HG03103 (cell line): Measurements from ENCODE around the gene FAM110D.

Experiments
- ATAC-seq: cut with Tn5 transposase; IDR thresholded peaks from one replicate; pipeline ENCODE4 v1.9.1; 2021; ENCODE audit warnings: low read depth; ENCODE audit not compliant: unreplicated experiment

FAM110D gene

DNA sequence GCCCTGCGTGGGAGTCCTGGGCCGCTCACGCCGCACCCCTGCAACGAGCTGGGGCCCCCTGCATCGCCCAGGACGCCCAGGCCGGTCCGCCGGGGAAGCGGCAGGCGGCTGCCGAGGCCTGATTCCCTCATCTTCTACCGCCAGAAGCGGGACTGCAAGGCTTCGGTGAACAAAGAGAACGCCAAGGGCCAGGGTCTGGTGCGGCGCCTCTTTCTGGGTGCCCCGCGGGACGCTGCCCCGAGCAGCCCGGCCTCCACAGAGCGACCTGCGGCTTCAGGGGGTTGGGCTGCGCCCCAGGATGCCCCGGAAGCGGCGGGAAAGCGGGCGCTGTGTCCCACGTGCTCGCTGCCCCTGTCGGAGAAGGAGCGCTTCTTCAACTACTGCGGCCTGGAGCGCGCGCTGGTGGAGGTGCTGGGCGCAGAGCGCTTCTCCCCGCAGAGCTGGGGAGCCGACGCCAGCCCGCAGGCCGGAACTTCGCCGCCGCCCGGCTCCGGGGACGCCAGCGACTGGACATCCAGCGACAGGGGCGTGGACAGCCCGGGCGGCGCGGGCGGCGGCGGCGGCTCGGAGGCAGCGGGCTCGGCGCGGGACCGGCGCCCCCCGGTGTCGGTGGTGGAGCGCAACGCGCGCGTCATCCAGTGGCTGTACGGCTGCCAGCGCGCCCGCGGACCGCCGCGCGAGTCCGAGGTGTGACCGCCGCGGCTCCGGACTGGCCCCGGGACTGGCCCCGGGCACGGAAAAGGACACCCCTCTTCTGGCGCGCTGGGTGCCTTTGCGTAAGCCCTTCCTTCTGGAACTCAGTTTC, 2.7 kb downstream of the FAM110D start:
- ATAC-seq: no peak

DNA sequence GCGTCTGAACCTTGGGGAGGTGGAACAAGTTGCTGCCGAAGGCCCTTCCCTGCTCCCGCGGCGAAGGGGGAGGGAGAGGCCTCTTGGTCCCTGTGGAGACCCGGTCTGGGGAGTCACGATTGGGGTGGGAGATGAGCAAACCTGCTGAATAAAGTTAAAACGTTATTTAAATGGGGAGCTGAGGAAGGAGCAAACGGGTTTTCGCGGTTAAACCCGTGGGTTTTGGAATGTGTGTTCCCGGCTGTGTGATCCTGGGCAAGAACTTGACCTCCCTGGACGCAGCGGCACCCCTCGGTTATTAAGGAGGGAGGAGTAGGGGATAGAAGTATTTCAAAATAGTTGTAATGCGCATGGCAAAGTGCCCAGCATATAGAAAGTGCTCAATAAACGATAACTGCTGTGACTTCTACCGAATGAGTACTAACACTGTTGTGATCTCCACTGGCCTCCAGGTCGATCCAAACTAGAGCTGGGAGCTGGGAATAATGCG, 3.4 kb downstream of the FAM110D start:
- ATAC-seq: no peak

DNA sequence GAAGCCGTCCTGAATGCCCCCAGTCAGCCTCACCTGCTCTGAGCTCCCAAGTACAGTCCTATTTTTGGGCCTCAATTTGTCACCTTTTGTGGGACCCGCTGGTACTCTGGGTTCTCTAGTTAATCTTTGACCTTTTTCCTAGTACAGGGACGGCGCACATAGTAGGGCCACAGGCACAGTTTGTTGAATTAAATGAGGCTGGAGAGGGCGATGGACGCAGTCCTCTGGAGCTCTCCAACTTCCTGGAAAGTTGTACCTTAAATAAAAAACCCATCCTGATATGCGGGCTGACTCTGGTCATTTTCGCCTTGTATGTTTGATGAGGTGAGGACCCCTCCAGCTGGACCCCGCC, 4.8 kb downstream of the FAM110D start:
- ATAC-seq: no peak

DNA sequence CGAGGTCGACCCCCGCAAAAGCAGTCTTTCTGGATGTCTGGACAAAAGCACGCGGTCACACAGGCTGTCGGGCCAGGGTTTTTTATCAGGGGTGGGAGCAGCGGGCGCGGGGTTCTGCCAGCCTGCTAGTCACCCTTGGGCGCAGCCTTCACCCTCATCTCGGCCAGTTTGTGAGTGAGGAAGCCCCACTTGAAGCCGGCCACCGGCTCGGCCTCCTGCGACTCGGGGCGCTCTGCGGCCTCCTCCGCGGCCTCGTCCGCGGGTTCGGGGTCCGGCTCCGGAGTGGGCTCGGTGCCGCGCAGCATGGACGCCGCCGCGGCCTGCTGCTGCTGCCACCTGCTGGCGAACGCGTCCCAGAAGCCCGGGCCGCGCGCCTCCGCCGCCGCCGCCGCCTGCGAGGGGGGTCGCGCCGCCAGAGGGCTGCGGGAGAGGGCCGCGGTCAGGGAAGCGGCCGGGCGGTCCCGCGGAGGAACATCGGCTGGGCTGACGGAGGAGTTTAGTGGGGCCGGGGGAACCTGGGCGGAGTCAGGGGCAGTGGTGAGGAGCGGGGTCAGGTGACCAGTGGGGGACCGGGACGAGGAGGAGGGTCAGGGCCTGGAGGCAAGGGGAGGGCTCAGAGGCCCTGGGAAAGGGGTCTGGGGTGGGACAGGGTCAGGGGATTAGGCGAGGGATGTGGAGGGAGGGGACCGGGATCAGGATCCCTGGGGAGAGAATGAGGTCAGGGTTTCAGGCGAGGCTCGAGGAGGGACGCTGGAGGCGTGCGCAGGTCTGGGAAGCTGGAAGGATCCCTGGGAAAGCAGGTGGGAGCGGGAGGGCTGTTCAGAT, 5.4 kb downstream of the FAM110D start:
- ATAC-seq: no peak

DNA sequence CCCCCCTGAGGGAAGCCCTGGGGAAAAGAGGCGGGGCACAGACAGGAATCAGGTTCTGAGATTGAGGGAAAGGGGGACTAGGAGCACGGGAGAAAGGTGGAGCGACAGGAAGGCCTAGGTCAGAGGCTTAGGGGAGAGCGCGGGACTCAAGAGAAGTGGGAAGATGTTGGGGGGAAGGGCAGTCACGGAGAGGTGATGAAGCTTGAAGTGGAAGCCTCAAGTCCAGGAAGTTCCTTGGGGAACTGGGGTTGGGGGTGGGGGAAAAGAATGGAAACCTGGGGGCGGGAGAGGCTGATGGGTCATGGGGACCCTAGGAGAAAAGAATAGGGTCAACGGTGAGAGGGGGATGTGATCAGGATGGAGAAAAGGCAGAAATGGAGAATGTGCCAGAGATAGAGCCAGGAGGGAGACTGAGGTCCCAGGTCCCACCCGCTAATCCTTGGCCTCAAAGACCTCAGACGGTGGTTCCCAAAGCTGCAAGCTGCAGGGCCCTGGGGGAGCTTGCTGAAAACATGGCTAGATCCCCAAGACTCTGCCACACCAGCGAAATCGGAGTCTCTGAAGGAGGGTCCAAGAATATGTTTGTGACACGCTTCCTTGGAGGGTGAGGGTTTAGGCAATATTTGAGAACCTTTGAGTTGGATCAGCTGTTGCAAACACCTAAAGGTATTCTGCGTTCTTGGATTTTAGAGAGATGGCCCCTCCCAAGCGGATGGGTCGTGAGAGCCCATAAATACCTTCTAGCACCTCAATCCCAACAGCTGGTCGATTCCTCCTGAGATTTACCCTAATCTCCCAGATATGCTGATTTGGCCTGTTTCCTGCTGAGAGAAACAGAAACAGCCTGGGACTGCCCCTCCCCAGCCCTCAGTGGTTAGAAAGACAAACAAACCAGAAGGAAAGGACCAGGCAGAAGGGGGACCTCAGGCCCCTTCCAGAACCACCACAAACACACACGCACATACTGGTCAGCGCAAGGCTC, 6.3 kb downstream of the FAM110D start:
- ATAC-seq: no peak

DNA sequence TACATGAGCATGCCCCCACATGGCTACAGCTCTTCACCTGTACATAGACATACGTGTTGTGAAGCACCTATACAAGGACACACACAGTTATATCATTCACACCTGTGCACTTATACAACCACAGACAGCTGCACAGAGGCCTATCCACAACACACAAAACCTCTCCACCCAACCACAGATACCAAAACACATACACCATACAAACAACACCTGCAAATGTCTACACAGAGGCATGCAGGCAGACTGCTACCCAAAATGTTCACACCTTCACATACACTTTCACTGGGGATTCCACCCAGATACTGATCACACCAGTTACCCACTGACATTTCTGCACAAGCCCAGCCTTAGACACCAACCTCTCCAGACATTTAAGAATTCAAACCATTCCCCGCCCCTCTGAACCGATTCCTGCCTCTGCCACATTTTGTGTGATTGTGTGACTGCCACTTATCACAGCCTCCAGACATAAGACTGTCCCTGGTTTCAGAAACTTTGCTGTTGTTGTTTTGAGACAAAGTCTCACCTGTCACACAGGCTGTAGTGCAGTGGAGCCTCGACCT, 7.9 kb downstream of the FAM110D start:
- no peak for ATAC-seq

DNA sequence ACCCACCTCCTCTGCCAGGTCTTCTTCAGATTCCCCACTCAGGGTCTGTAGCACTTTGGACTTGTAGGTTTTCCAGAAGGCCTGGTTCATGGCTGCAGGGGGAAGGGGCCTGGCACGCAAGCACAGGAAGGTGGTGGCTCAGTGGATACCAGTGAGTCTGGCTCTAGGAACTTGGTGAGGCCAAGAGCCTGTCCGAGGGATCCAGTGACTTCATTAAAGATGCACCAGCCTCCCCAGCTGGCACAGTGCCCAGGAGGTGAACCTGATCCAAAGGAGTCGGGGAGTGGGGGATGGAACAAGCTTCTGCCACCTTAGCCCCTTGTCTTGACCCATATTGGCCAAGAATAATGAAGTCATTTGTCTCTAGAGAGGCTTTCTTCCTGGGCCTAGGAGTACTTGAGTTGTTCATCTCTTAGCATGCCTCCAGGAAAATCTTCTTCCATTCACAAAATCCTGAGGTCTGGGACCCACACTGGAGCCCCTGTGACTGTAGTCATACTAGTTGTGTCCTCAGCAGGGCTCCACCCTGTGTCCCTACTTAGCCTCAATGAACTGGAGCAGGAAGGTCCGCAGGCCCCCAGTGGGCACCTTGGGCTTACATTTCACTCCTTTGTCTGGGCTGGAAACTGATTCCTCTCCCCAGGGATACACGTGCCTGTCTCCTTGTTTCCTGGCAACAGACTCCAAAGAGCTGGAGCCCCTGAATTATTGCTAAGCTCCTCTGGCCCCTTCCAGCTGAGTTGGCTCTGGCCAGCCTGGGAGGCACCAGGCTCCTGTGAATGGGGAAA, 9.7 kb downstream of the FAM110D start, which contains the start of gene C1orf232:
C1orf232 (minus strand) TSS at position 554 of the 788 bp plus-strand sequence; CDS start at position 90, 464 bp downstream.
- ATAC-seq: no peak

DNA sequence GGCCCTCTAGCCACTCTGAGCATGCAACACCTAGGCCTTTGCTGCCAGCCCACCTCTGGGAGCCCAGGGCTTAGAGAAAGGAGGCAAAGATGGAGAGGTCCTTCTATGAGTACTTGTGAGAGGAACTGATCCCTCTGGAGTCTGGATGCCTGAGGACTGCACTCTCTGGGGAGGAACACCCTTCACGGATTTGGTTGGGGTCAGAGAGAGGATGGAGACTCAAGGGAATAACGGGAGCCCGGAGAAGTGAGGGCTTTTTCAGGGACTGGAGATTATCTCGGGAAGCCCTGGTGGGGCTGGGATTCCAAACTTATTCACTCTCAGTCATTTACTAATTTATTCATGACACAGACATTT, 10.3 kb downstream of the FAM110D start:
- ATAC-seq: no peak

DNA sequence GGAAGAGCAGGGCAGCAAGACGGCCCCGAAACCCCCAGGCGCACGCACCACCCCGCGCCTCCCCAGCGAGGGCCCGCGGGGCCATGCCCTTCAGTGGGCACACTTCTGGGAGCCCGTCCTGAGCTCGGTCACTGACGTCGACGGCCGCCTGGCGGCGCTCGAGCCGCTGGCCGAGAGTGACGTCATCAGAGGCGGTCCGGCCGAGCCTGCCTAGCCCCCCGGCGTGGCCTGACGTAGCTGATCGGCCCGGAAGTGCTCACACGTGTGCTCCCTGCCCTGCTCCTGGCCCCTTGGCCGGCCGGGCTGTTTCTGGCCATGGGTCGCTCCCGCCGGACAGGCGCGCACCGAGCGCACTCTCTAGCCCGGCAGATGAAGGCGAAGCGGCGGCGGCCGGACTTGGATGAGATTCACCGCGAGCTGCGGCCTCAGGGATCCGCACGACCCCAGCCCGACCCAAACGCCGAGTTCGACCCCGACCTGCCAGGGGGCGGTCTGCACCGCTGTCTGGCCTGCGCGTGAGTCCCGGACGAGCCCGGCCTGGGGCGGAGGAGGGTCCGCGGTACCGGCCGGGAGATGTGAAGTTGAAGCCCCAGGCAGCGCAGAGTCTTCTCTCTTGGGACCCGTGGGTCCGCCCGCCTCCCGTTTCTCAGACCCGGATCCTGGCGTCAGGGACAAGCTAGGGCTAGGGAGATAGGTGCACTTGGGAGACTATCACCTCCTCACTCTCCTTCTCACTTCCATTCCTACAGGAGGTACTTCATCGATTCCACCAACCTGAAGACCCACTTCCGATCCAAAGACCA, 11.0 kb downstream of the FAM110D start, which contains the start of gene ZNF593:
ZNF593 (plus strand) TSS at position 240 of the 803 bp plus-strand sequence; CDS start at position 316, 76 bp downstream.
- peak; percentile 90 for ATAC-seq

DNA sequence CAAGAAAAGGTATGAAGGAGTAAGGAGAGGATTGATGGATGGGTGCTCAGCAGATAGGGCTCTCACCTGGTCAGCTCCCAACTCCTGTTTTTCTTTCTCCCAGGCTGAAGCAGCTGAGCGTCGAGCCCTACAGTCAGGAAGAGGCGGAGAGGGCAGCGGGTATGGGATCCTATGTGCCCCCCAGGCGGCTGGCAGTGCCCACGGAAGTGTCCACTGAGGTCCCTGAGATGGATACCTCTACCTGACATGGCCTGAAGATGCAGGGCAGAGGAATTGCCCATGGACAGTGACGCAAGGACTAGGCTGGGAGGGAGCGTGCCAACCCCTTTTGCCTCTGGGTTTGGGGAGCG, 11.6 kb downstream of the FAM110D start:
- ATAC-seq: no peak

DNA sequence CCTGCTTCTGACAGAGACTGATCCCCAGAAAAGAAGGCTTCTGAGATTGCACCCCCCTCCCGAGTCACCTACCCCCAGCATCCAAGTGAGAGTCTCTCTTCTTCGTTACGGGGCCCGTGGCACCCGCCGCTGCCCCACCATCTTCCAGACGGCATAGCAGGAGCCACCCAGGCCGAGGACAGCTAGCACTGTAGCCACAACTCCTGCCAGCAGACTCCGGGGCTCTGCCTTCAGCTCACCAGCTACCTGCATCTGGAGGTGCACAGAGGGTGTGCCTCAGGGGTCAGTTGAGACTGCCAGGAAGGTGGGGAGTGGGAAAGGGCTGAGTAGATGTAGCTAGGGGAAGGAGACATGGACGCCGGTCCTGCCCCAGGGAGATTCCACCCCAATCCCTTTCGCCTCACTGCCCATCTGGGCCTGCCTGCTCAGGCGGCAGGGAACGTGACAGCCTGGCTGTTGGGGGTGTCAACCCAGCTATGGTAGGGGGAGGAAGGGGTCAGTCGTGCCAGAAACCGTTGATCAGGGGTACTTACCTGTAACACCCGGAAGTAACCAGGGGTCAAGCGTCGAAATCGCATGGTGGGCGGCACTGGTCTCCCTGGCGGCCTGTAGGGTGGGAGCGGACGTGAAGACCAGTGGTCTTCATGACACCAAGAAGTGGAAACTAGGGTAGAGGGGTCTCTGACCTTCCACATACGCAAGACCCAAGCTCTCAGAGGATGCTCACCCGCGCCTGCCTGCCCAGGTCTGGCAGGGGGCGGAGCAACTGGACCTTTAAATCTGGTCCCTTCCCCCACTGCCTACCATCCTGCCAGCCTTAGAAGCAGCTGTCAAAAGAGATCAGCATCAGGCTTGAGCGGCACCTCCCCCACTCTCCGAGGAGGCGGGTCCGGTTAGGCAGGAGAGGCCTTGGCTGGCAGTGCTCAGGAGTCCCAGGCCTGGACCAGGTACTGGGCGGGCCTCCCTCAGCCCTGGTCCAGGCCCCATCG, 12.5 kb downstream of the FAM110D start, which contains the start of gene ZNF593OS:
ZNF593OS (minus strand) TSS at position 749 of the 989 bp plus-strand sequence; CDS start at position 578, 171 bp downstream.
- ATAC-seq: no peak

DNA sequence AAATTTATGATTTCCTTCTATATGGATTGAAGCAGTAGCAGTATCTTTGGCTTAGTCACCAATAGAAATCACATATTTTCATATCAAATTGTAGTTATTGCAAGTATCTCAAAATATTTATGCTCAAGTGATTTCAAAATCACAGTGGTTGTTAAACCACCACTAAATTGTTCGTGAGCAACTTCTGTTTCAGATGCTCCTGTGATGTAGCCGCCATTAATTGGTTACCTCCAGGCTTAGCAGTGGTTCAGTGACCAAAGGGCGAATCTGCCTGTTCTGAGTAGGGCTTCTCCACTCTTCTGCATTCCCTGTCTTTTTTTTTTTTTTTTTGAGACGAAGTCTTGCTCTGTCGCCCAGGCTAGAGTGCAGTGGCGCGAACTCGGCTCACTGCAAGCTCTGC, 16.5 kb downstream of the FAM110D start:
- ATAC-seq: no peak

DNA sequence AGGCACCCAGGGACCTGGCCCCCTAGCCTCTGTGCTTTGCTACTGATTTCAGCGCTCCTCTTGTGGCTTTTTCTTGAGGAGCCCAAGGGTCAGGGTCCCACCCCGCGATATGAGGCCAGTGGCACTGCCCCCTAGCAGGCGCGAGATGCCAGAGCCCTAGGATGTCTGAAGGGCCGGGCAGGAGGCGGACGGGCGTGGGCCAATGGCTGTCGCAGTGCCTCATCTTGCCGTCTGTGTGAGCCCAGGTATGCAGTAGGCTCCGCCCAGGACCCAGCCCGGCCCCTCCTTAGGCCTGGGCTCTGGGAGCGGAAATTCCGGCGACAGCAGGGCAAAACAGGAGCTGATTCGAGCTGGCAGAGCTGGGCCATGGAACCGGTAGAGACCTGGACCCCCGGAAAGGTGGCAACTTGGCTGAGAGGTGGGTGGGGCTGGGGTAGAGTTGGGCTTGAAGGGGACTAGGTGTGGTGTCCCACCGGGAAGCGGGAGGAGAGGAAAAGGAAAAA, 18.4 kb downstream of the FAM110D start, which contains the start of gene CNKSR1:
CNKSR1 (plus strand) TSS at position 310 of the 503 bp plus-strand sequence; CDS start at position 367, 57 bp downstream.
- peak; percentile 52 for ATAC-seq

DNA sequence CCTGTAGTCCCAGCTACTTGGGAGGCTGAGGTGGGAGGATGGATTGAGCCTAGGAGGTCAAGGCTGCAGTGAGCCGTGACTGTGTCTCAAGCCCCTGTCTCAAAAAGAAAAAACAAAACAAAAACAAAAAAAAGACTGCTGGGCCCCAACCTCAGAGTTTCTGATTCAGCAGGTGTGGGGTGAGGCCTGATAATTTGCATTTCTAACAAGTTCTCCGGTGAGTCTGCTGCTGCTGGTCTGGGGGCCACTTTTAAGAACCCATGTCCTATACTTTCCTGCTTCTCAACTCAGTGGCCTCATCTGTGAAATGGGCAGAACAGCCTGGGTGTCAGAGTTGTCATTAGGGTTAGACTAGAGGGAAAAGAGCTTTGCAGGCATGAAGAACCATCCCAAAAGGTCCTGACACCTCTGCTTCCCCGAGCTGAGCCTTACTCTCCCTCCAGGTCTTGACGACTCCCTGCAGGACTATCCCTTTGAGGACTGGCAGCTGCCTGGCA, 21.2 kb downstream of the FAM110D start:
- no peak for ATAC-seq

DNA sequence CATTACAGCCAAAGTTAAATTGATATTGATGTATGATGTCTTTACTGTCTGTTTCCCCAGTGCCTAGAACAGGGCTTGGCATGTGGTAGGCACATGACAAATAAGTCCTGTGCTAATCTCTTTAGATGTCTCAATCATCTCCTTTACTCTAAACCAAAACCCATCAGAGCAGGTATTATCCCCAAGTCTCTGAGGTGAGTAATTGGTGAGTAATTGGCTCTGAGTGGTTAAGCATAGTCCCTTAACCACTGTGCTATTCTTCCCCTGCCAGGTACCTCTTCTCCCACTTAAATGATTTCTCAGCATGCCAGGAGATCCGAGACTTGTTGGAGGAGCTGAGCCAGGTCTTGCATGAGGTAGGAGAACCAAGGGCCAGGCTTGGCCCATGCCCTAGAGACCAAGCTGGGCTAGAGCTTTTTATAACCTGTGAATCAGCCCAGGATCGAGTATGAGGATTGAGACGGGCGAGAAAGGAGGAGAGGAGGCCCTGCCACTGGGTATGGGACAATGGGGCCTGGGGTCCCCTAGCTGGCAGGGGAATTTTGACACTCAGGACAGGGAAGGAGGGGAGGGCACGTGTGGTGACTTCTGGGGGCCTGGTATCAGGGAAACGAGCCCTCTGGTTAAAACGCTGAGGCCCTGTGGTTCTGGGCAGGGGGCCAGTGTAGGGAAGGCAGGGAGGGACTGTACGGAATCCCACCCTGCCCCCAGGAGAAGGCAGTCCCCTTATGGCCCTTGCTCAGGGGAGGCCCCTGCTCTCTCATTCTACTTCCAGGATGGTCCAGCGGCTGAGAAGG, 22.9 kb downstream of the FAM110D start:
- no peak for ATAC-seq

DNA sequence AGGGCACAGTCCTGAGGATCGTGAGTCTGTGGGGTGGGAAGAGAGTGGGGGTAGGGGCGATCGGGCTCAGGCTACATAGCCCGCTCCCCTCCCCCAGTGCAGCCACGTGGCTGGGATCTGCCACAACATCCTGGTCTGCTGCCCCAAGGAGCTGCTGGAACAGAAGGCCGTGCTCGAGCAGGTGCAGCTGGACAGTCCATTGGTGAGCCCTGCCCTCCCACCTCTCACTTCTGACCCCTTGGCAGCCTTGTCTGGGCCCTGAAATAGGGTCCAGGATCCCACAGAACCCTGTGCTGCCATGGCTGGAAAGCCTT, 23.5 kb downstream of the FAM110D start:
- ATAC-seq: no peak
